ENCODE measurements around the gene FER1L5. TPM values are rescaled to one million over a fixed set of nuclear protein-coding genes. Genes with fewer than 3 reads are reported as not detected.

FER1L5 gene
- total and polyA plus RNA-seq, 2 donors (not counting 1 experiment from before 2014, with no cell fraction given), result not detected

- no peaks in the 10 kb centered on the region for H4K20me1 ChIP-seq (ENCODE audit: control insufficient read depth, insufficient read depth, low read length, poor library complexity, severe bottlenecking)
- no peak overlapping the region for H3K4me3 ChIP-seq (ENCODE audit: control extremely low read depth in 1 of 5, extremely low read depth in 1 of 5, insufficient read depth in 1 of 5, low read depth in 2 of 5, low read length in 4 of 5)
- H3K27ac Mint-ChIP-seq, result no peak overlapping the region
- H3K27ac ChIP-seq (ENCODE audit: low read length in 2 of 2), result no peak overlapping the region
- DNase-seq (no peak), ATAC-seq (ENCODE audit: low read depth) (no peak)
- no peak overlapping the region for H3K9ac ChIP-seq (ENCODE audit: low read length)
- no peaks in the 10 kb centered on the region for H3K27me3 Mint-ChIP-seq
- H3K4me1 ChIP-seq (ENCODE audit: control insufficient read depth in 2 of 2, insufficient read depth in 2 of 2, low read length in 2 of 2), result no peaks in the 10 kb centered on the region
- H3K9me3 Mint-ChIP-seq (ENCODE audit: insufficient read depth), result no peaks in the 10 kb centered on the region
- H3K27me3 ChIP-seq (replicated peaks in 1 of 4; ENCODE audit: control extremely low read depth in 1 of 4, control insufficient read depth in 3 of 4, insufficient read depth in 4 of 4, low read length in 3 of 4), result no peaks in the 10 kb centered on the region
- 96% methylated on average over 12 of the region's 13 CpGs for WGBS (ENCODE audit: insufficient coverage)
- H3K79me2 ChIP-seq (ENCODE audit: control insufficient read depth, insufficient read depth, low read length), result no peaks in the 10 kb centered on the region
- H2AFZ ChIP-seq (ENCODE audit: insufficient read depth, low read depth, low read length, poor library complexity, severe bottlenecking), result no peak overlapping the region
- TF ChIP-seq CTCF (IDR thresholded peaks at IDR 0.05) (no peak), EZH2 (IDR thresholded peaks at IDR 0.05; ENCODE audit: borderline replicate concordance, insufficient read depth, low read depth, low read length, poor library complexity, severe bottlenecking) (no peak)
- H3K9me3 ChIP-seq (ENCODE audit: control extremely low read depth in 1 of 3, control insufficient read depth in 2 of 3, insufficient read depth in 1 of 3, low read length in 2 of 3), result no peaks in the 10 kb centered on the region
- H3K4me1 Mint-ChIP-seq, result no peaks in the 10 kb centered on the region
- intact Hi-C loops (cut with micrococcal nuclease), result no loop called here
- ChIA-PET CTCF (no interaction called here), POLR2A (interaction anchor here (0.7 kb wide), 1 partner anchor 29 kb away, joined by 14 read pairs; no protein-coding TSS in a partner anchor)
- H3K4me3 Mint-ChIP-seq, result no peak overlapping the region
- H3K36me3 ChIP-seq (replicated peaks in 1 of 2; ENCODE audit: control extremely low read depth in 1 of 2, control insufficient read depth in 1 of 2, extremely low read depth in 1 of 2, insufficient read depth in 2 of 2, low read length in 1 of 2), result peaks cover 10 to 96% of the 10 kb centered on the region in 2 experiments
- H3K4me2 ChIP-seq (replicated peaks; ENCODE audit: low read depth, low read length, poor library complexity, severe bottlenecking), result no peak overlapping the region
These were observed 33.8 kb upstream of the FER1L5 start for GRCh38 chr2:96608469-96609455.

GRCh38 chr2:96616128-96616527, 26.4 kb upstream of the FER1L5 start:
- Mint-ChIP-seq H3K27me3 (no peaks in the 10 kb centered on the region), H3K4me1 (no peaks in the 10 kb centered on the region), H3K4me3 (no peak overlapping the region), H3K9me3 (ENCODE audit: insufficient read depth) (no peaks in the 10 kb centered on the region), H3K27ac (no peak overlapping the region)
- no peak for DNase-seq
- H3K36me3 ChIP-seq (replicated peaks in 1 of 2; ENCODE audit: control extremely low read depth in 1 of 2, control insufficient read depth in 1 of 2, extremely low read depth in 1 of 2, insufficient read depth in 2 of 2, low read length in 1 of 2), result peaks cover 27 to 58% of the 10 kb centered on the region in 2 experiments
- WGBS (ENCODE audit: insufficient coverage), result no CpG with 5 or more reads among the region's 1 CpG
- H3K4me3 ChIP-seq (ENCODE audit: control extremely low read depth in 1 of 5, extremely low read depth in 1 of 5, insufficient read depth in 1 of 5, low read depth in 2 of 5, low read length in 4 of 5), result no peak overlapping the region
- no peaks in the 10 kb centered on the region for H3K79me2 ChIP-seq (ENCODE audit: control insufficient read depth, insufficient read depth, low read length)
- intact Hi-C loops (cut with micrococcal nuclease), result no loop called here
- H3K27me3 ChIP-seq (replicated peaks in 1 of 4; ENCODE audit: control extremely low read depth in 1 of 4, control insufficient read depth in 3 of 4, insufficient read depth in 4 of 4, low read length in 3 of 4), result no peaks in the 10 kb centered on the region
- CTCF ChIA-PET, result no interaction called here
- no peaks in the 10 kb centered on the region for H3K4me1 ChIP-seq (ENCODE audit: control insufficient read depth in 2 of 2, insufficient read depth in 2 of 2, low read length in 2 of 2)
- H3K4me2 ChIP-seq (replicated peaks; ENCODE audit: low read depth, low read length, poor library complexity, severe bottlenecking), result no peak overlapping the region
- no peaks in the 10 kb centered on the region for H4K20me1 ChIP-seq (ENCODE audit: control insufficient read depth, insufficient read depth, low read length, poor library complexity, severe bottlenecking)
- no peak overlapping the region for H3K9ac ChIP-seq (ENCODE audit: low read length)
- POLR2A ChIA-PET, result no interaction called here
- no peak for TF ChIP-seq EZH2 (IDR thresholded peaks at IDR 0.05; ENCODE audit: borderline replicate concordance, insufficient read depth, low read depth, low read length, poor library complexity, severe bottlenecking)
- ATAC-seq (ENCODE audit: low read depth), result no peak
- no peak overlapping the region for H3K27ac ChIP-seq (ENCODE audit: low read length in 2 of 2)
- H3K9me3 ChIP-seq (ENCODE audit: control extremely low read depth in 1 of 3, control insufficient read depth in 2 of 3, insufficient read depth in 1 of 3, low read length in 2 of 3), result no peaks in the 10 kb centered on the region
- no peak overlapping the region for H2AFZ ChIP-seq (ENCODE audit: insufficient read depth, low read depth, low read length, poor library complexity, severe bottlenecking)
